Activated CD8-positive, alpha-beta T cell treated with anti-CD3 and anti-CD28 coated beads for 36 hours (primary cell): ENCODE data around the gene CAPN12. TPM values are rescaled to one million over a fixed set of nuclear protein-coding genes. Genes with fewer than 3 reads are reported as not detected.

Experiments used
- ATAC-seq: fragments of 200-7000 bp; cut with Tn5 transposase; one replicate; pipeline ENCODE4 v1.10.0; 2021; ENCODE audit warnings: mild to moderate bottlenecking, moderate library complexity
- CTCF ChIA-PET: fragments of 350-600 bp; sonication (Branson Sonifier 250); formaldehyde crosslinking; loops from one replicate; lab custom pipeline; 2021; ENCODE audit warnings: antibody characterized with exemption; lab: Charles Lee
- POLR2A ChIA-PET: fragments of 350-600 bp; sonication (Branson Sonifier 250); formaldehyde crosslinking; loops from one replicate; lab custom pipeline; 2021; ENCODE audit warnings: antibody characterized with exemption; lab: Charles Lee
- DNase-seq: peaks from one replicate; pipeline ENCODE4 v3.0.0-alpha.2; 2020
- H3K27ac Mint-ChIP-seq: one replicate; pipeline ENCODE4 v1.8.0; 2021; ENCODE audit warnings: mild to moderate bottlenecking, mixed read lengths
- H3K27me3 Mint-ChIP-seq: one replicate; pipeline ENCODE4 v1.8.0; 2021; ENCODE audit warnings: mixed read lengths
- H3K36me3 Mint-ChIP-seq: one replicate; pipeline ENCODE4 v1.8.0; 2021; ENCODE audit warnings: low read depth, mixed read lengths
- H3K4me1 Mint-ChIP-seq: one replicate; pipeline ENCODE4 v1.8.0; 2021; ENCODE audit warnings: low read depth, mixed read lengths
- H3K4me3 Mint-ChIP-seq: one replicate; pipeline ENCODE4 v1.8.0; 2021; ENCODE audit warnings: mild to moderate bottlenecking, moderate library complexity, mixed read lengths
- H3K9me3 Mint-ChIP-seq: one replicate; pipeline ENCODE4 v1.8.0; 2021; ENCODE audit warnings: mixed read lengths
- intact Hi-C: fragments of 100-400 bp; cut with micrococcal nuclease; formaldehyde crosslinking; loops from one replicate; pipeline ENCODE4 v1.10.0; 2022
- total RNA-seq, 2 experiments: library from RNA; stranded (reverse); gene quantifications; one replicate each; pipeline ENCODE4 v1.2.3, GENCODE V29; 2021
- TF ChIP-seq, protein P1 (sequence below): fragments of 200-600 bp; IDR thresholded peaks from one replicate; pipeline ENCODE4 v1.8.0; 2022; ENCODE audit warnings: antibody characterized with exemption, mild to moderate bottlenecking

The CAPN12 gene
- total RNA-seq, 2 experiments from 2014 or later = 19.6 to 22.7 TPM

DNA sequence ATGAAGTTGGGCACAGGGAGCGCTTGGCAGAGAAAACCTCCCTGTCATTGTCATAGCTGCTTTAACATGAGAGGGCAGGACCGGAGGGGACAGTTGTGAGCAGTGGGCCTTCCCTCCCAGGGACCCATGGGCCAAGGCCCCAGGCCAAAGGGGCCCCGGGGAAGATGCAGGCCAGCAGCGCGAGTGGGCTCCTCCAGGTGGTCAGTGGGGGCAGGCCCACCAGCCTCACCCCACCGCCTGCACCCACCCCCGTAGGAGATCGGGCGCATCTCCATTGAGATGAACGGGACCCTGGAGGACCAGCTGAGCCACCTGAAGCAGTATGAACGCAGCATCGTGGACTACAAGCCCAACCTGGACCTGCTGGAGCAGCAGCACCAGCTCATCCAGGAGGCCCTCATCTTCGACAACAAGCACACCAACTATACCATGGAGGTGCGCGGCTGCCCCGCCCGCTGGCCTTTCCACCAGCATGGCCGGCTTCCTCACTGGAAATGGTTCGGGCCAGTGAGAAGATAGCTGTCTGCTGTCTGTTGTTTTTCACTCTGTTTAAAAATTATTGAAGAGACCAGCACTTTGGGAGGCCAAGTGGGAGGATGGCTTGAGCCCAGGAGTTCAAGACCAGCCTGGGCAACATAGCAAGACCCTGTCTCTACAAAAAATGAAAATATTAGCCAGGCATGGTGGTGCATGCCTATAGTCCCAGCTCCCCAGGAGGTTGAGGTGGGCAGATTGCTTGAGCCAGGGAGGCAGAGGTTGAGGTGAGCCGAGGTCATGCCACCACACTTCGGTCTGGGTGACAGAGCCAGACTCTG is 18.6 kb downstream of the CAPN12 start:
- intact Hi-C loops = no loop called here
- H3K27me3 Mint-ChIP-seq = no peaks in the 10 kb centered on the region
- H3K4me1 Mint-ChIP-seq = peaks cover 13% of the 10 kb centered on the region
- peaks cover 27% of the 10 kb centered on the region for H3K36me3 Mint-ChIP-seq
- no peak overlapping the region for H3K27ac Mint-ChIP-seq
- ChIA-PET CTCF (no interaction called here), POLR2A (no interaction called here)
- H3K4me3 Mint-ChIP-seq = no peak overlapping the region
- DNase-seq (no peak), ATAC-seq (no peak)
- TF ChIP-seq, protein P1, sequence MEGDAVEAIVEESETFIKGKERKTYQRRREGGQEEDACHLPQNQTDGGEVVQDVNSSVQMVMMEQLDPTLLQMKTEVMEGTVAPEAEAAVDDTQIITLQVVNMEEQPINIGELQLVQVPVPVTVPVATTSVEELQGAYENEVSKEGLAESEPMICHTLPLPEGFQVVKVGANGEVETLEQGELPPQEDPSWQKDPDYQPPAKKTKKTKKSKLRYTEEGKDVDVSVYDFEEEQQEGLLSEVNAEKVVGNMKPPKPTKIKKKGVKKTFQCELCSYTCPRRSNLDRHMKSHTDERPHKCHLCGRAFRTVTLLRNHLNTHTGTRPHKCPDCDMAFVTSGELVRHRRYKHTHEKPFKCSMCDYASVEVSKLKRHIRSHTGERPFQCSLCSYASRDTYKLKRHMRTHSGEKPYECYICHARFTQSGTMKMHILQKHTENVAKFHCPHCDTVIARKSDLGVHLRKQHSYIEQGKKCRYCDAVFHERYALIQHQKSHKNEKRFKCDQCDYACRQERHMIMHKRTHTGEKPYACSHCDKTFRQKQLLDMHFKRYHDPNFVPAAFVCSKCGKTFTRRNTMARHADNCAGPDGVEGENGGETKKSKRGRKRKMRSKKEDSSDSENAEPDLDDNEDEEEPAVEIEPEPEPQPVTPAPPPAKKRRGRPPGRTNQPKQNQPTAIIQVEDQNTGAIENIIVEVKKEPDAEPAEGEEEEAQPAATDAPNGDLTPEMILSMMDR = no peak
- no peaks in the 10 kb centered on the region for H3K9me3 Mint-ChIP-seq

DNA sequence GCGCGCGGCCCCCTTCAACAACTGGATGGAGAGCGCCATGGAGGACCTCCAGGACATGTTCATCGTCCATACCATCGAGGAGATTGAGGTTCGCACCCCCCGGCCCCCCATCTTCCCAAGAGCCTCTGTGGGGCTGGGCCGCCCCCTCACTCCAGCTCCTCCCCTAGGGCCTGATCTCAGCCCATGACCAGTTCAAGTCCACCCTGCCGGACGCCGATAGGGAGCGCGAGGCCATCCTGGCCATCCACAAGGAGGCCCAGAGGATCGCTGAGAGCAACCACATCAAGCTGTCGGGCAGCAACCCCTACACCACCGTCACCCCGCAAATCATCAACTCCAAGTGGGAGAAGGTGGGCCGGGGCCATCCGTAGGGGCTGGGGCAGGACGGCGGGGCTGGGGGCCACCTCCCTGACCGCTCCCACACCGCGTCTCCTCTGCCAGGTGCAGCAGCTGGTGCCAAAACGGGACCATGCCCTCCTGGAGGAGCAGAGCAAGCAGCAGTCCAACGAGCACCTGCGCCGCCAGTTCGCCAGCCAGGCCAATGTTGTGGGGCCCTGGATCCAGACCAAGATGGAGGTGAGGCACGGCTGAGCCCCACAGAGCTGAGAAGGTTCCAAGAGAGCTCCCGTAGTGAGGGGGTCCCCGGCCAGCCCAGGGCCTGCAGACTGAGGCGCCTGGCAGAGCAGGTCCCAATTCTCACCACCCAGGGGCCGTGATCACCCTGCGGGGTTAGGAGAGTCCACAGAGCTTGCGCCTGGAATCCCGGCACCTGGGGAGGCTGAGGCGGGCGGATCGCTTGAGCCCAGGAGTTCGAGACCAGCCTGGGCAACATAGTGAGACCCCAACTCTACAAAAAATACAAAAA is 20.1 kb downstream of the CAPN12 start:
- H3K9me3 Mint-ChIP-seq = no peaks in the 10 kb centered on the region
- POLR2A ChIA-PET = no interaction called here
- peaks cover 9% of the 10 kb centered on the region for H3K4me1 Mint-ChIP-seq
- no peak overlapping the region for H3K27ac Mint-ChIP-seq
- H3K36me3 Mint-ChIP-seq = peaks cover 18% of the 10 kb centered on the region
- TF ChIP-seq, protein P1 = no peak
- no peak for ATAC-seq
- no peaks in the 10 kb centered on the region for H3K27me3 Mint-ChIP-seq
- DNase-seq = no peak
- CTCF ChIA-PET = interaction anchor here (0.8 to 1.3 kb wide), 2 partner anchors 206 kb away, joined by 3 read pairs; partner anchors contain the start of genes MRPS12 and SARS2
- intact Hi-C loops = no loop called here
- H3K4me3 Mint-ChIP-seq = no peak overlapping the region

DNA sequence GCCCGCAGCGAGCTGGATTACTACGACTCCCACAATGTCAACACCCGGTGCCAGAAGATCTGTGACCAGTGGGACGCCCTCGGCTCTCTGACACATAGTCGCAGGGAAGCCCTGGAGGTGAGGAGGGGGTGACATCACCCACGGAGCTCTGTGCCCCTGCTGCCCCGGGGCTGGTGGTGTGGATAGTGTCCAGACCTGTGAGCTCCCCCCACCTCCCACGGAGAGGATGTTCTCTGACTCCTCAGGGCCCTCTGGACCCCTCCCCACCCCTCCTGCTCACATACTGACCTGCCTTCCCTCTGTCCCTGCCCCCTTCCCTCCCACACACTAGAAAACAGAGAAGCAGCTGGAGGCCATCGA is 20.7 kb downstream of the CAPN12 start:
- no peak for ATAC-seq
- TF ChIP-seq, protein P1 = no peak

DNA sequence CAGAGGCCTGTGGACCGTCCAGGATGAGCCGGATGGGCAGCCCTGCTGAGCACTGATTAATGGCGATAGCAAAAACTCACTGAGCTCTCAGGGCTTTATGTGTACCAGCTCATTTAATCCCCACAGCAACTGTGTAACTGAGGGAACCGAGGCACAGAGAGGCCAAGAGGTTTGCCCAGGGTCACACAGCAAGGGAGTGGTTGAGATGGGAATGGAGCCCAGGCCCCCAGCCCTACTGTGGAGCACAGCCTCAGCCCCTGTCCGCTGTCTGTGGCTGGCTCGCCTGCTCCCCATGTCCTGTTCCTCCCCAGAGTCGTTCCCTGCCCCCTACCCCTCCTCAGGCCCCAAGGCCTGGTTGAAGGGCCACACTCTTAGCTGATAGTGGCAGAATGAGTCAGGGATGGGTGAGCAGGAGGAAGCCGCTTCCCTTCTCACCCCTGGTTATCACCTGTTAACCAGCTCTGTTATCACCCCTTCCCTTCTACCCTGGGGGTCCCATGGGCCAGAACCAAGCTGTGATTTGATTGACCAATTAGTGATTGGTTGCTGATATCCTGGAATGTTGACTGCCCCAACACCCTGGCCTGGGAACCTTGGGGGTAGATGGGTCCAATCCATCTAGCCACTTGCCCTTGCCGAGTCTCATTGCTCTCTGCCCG is 21.2 kb downstream of the CAPN12 start:
- no peak for ATAC-seq
- no peak overlapping the region for H3K27ac Mint-ChIP-seq
- ChIA-PET CTCF (interaction anchor here (0.8 to 1.3 kb wide), 2 partner anchors 88 to 208 kb away, joined by 3 to 4 read pairs; partner anchors contain the start of genes MRPS12 and SARS2), POLR2A (interaction anchor here (0.7 kb wide), 1 partner anchor 146 kb away, joined by 3 read pairs; no protein-coding TSS in a partner anchor)
- H3K9me3 Mint-ChIP-seq = no peaks in the 10 kb centered on the region
- peaks cover 9% of the 10 kb centered on the region for H3K4me1 Mint-ChIP-seq
- H3K27me3 Mint-ChIP-seq = no peaks in the 10 kb centered on the region
- no peak for DNase-seq
- intact Hi-C loops = no loop called here
- no peak overlapping the region for H3K4me3 Mint-ChIP-seq
- TF ChIP-seq, protein P1 = no peak
- H3K36me3 Mint-ChIP-seq = peaks cover 18% of the 10 kb centered on the region

More for the DNA sequence above, 20.7 kb downstream of the CAPN12 start:
- no peaks in the 10 kb centered on the region for H3K9me3 Mint-ChIP-seq
- no peak overlapping the region for H3K4me3 Mint-ChIP-seq
- no peak for DNase-seq
- H3K36me3 Mint-ChIP-seq = peaks cover 18% of the 10 kb centered on the region
- intact Hi-C loops = no loop called here
- H3K27ac Mint-ChIP-seq = no peak overlapping the region
- ChIA-PET CTCF (interaction anchor here (0.8 to 1.3 kb wide), 2 partner anchors 89 to 207 kb away, joined by 3 to 4 read pairs; partner anchors contain the start of genes MRPS12 and SARS2), POLR2A (interaction anchor here (0.7 kb wide), 1 partner anchor 146 kb away, joined by 3 read pairs; no protein-coding TSS in a partner anchor)
- H3K27me3 Mint-ChIP-seq = no peaks in the 10 kb centered on the region
- H3K4me1 Mint-ChIP-seq = peaks cover 9% of the 10 kb centered on the region
